BJ (cell line): Measurements from ENCODE around the gene DDR2. TPM values are rescaled to one million over a fixed set of nuclear protein-coding genes. Genes with fewer than 3 reads are reported as not detected.

Source experiments
- CTCF ChIA-PET: fragments of 350-600 bp; formaldehyde crosslinking; extraction: SDS; loops from one replicate; lab custom pipeline; 2021; ENCODE audit warnings: antibody characterized with exemption, inconsistent platforms; lab: Yijun Ruan, JAX
- POLR2A ChIA-PET: fragments of 300-600 bp; sonication (Branson Sonifier 250); formaldehyde crosslinking; extraction: SDS; loops from one replicate; lab custom pipeline; 2021; ENCODE audit warnings: antibody characterized with exemption; lab: Charles Lee
- DNase-seq: peaks from one replicate; pipeline ENCODE4 v3.0.0-alpha.2; 2011; ENCODE audit warnings: low read depth
- H3K27me3 ChIP-seq: 2 replicates; pipeline ENCODE4 v1.6.0; 2011; ENCODE audit warnings: low read length; ENCODE audit not compliant: control insufficient read depth, insufficient read depth
- H3K36me3 ChIP-seq: 2 replicates; pipeline ENCODE4 v1.5.1; 2011; ENCODE audit warnings: low read length; ENCODE audit not compliant: control insufficient read depth, insufficient read depth
- H3K4me3 ChIP-seq: 2 replicates; pipeline ENCODE4 v1.5.1; 2011; ENCODE audit warnings: low read depth, mild to moderate bottlenecking, control low read depth, low read length
- CTCF ChIP-seq: IDR thresholded peaks from 2 replicates; pipeline ENCODE4 v1.5.1; 2011; ENCODE audit warnings: low read depth, mild to moderate bottlenecking, control low read depth, inconsistent platforms, low read length, moderate library complexity; ENCODE audit not compliant: insufficient read depth
- polyA plus RNA-seq: library from polyadenylated mRNA; depleted of rRNA; stranded (reverse); fragments of >200 nt; gene quantifications from 2 replicates; pipeline ENCODE4 v1.2.3, GENCODE V29; 2011

DDR2 gene
- polyA plus RNA-seq, 1 experiment, result 282 TPM

DNA sequence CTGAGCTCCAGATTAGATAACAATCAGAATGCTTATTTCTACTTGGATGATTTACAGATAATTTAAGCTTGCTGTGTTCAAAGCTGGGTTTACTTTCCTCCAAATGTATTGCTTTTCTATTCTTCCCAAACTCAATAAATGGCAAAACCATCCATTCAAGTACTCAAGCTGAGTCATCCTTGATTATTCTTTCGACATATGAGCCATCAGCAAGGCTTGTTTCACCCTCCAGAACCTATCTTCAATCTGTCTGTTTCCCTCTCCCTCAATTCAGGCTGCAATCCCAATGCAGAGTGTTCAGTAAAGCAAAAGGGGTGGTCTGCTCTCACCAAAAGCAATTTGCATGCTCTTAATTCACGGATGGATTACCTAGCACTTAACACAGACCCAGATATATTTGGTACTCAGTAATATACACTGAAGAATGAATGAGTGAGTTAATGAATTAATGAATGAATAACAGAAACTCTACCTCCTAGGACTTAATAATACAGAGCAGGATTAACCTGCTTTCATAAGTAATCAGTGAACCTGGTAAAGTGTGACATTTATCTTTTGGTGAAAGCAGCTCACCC lies 41.9 kb downstream of the DDR2 start:
- no peak for TF ChIP-seq CTCF
- Histone ChIP-seq H3K4me3 (no peak overlapping the region), H3K27me3 (no peaks in the 10 kb centered on the region), H3K36me3 (no peaks in the 10 kb centered on the region)
- no peak for DNase-seq
- CTCF ChIA-PET, result interaction anchor here (0.8 kb wide), 1 partner anchor 10 kb away, joined by 3 read pairs; no protein-coding TSS in a partner anchor
- POLR2A ChIA-PET, result interaction anchor here (0.5 kb wide), 1 partner anchor 43 kb away, joined by 5 read pairs; no protein-coding TSS in a partner anchor

DNA sequence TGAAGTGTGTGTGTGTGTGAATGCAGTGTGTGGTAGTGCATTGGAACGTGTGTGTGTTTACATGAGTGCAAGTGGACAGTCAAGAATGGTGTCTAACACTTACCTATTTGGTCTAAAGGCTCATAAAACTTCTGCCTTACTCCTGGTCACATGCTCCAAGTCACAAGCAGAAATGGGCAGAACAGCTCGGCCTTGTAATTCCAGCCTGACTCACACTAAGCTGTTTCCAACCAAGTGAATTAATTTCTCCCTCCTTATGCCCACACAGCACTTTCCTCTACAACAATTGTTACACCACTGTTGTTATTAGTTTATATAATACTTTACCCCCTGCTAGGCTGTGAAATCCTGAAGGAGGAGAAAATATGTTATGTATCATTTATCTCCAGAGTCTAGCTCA lies 43.8 kb downstream of the DDR2 start:
- no peak for DNase-seq
- H3K4me3 ChIP-seq, result no peak overlapping the region
- no peaks in the 10 kb centered on the region for H3K36me3 ChIP-seq
- no peak for TF ChIP-seq CTCF
- H3K27me3 ChIP-seq, result no peaks in the 10 kb centered on the region
- POLR2A ChIA-PET, result interaction anchor here (1.0 kb wide), 1 partner anchor 14 kb away, joined by 4 read pairs; no protein-coding TSS in a partner anchor
- CTCF ChIA-PET, result interaction anchor here (1.7 to 2.0 kb wide), 2 partner anchors 10 to 63 kb away, joined by 6 read pairs; no protein-coding TSS in a partner anchor

- Histone ChIP-seq H3K27me3 (no peaks in the 10 kb centered on the region), H3K36me3 (no peaks in the 10 kb centered on the region), H3K4me3 (no peak overlapping the region)
- no peak for DNase-seq
- TF ChIP-seq CTCF, result no peak
- CTCF ChIA-PET, result interaction anchor here (1.1 to 2.0 kb wide), 3 partner anchors 9 to 63 kb away, joined by 6 read pairs; no protein-coding TSS in a partner anchor
- POLR2A ChIA-PET, result interaction anchor here (1.0 kb wide), 1 partner anchor 14 kb away, joined by 4 read pairs; no protein-coding TSS in a partner anchor
These were observed 44.5 kb downstream of the DDR2 start for GRCh38 chr1:162676750-162677149.

DNA sequence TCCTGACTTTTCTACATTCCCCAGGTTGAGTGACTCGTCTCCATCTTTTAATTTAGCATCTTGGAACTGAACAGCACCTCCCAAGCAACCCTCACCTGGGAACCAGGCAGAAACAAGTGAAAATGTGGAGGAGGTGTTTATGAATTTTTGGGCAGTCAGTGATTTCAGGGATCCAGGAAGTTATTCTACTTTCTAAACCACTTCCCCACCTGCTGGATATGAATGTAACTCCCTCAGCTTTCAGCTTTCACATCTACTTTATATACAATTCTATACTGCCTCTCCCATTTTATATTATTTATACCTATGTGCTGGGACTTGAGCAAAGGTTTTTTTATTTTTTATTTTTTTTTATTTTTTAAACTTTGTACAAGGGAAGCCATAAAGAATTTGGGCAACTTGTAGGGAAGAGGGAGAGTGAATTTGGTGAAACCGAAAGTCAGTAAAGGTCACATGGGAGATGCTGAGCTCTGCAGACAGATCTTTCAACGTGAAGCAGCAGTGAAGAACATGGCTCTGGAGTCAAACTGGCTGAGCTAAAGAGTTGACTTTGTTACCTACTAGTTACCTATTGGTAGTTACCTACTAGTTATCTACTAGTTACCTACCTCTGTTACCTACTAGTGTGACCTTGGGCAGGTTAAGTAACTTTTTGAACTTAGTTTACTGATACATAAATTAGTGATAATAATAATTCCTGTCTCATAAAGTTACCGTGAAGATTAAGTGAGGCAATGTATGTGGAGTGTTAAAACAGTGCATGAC lies 45.5 kb downstream of the DDR2 start:
- DNase-seq, result no peak

More for the DNA sequence above, 45.5 kb downstream of the DDR2 start:
- ChIA-PET POLR2A (no interaction called here), CTCF (interaction anchor here (1.0 to 2.0 kb wide), 4 partner anchors 8 to 65 kb away, joined by 3 to 6 read pairs (median 6); no protein-coding TSS in a partner anchor)
- Histone ChIP-seq H3K4me3 (no peak overlapping the region), H3K36me3 (no peaks in the 10 kb centered on the region), H3K27me3 (no peaks in the 10 kb centered on the region)
- TF ChIP-seq CTCF, result no peak
